Left ventricle myocardium inferior (tissue), 1 donor: ENCODE measurements around the gene MTHFR. TPM values are rescaled to one million over a fixed set of nuclear protein-coding genes. Genes with fewer than 3 reads are reported as not detected.

Experiments used
- DNase-seq: peaks from one replicate; pipeline ENCODE4 v3.0.0-alpha.2; 2020
- H3K27ac ChIP-seq: fragments of 200-600 bp; replicated peaks from 2 replicates; pipeline ENCODE4 v1.8.0; 2021
- H3K27me3 ChIP-seq: fragments of 200-600 bp; 2 replicates; pipeline ENCODE4 v1.8.0; 2021; ENCODE audit warnings: low read depth
- H3K36me3 ChIP-seq: fragments of 200-600 bp; 2 replicates; pipeline ENCODE4 v1.8.0; 2021
- H3K4me1 ChIP-seq: fragments of 200-600 bp; 2 replicates; pipeline ENCODE4 v1.8.0; 2021
- H3K4me3 ChIP-seq: fragments of 200-600 bp; 2 replicates; pipeline ENCODE4 v1.8.0; 2021; ENCODE audit warnings: mild to moderate bottlenecking, moderate library complexity
- H3K9me3 ChIP-seq: fragments of 200-600 bp; replicated peaks from 2 replicates; pipeline ENCODE4 v1.8.0; 2021
- CTCF ChIP-seq: fragments of 200-600 bp; IDR thresholded peaks from 2 replicates; pipeline ENCODE4 v1.8.0; 2021; ENCODE audit warnings: antibody characterized with exemption, mild to moderate bottlenecking, borderline replicate concordance
- intact Hi-C: fragments of 100-400 bp; cut with micrococcal nuclease; formaldehyde crosslinking; loops from one replicate; pipeline ENCODE4 v1.11.0; 2022
- total RNA-seq: library from RNA; stranded (reverse); fragmentation: NEBNext Ultra II Directional; extraction: Animal tissue kit (Norgen Biotek cat#: 25700); gene quantifications from one replicate; pipeline ENCODE4 v1.2.1, GENCODE V29; 2021
- donor health status: DM: no; HTN: yes; CAD: no; lungs with severe emphysema.

MTHFR gene
- total RNA-seq, 1 donor from 2014 or later: 40.1 TPM

GRCh38 chr1:11767922-11768704 is 37.7 kb downstream of the MTHFR start:
- TF ChIP-seq CTCF: no peak
- no peak overlapping the region for H3K27ac ChIP-seq
- H3K4me1 ChIP-seq: peaks cover 9% of the 10 kb centered on the region
- no peak overlapping the region for H3K4me3 ChIP-seq
- H3K27me3 ChIP-seq: peaks cover 7% of the 10 kb centered on the region
- H3K9me3 ChIP-seq: no peaks in the 10 kb centered on the region
- DNase-seq: no peak
- intact Hi-C loops: no loop called here
- no peaks in the 10 kb centered on the region for H3K36me3 ChIP-seq

DNA sequence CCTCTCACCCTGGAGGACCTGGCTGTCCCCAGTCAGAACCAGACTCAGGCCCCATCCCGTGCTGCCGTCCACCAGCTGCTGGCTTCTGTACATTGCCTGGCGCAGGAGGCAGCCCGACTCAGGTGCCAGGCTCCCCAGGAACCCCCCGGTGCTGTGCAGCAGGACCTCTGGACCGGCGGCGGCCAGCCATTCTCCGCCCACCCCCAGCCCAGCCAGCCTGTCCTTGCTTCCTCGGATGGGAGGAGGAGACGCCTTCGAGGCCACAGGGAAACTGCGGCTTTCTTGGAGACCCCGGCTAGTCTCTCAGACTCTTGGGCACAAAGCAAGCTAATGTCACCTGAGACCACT is 39.4 kb downstream of the MTHFR start:
- DNase-seq: no peak
- TF ChIP-seq CTCF: no peak
- no peaks in the 10 kb centered on the region for H3K36me3 ChIP-seq
- H3K4me3 ChIP-seq: no peak overlapping the region
- no peak overlapping the region for H3K27ac ChIP-seq
- intact Hi-C loops: no loop called here
- peaks cover 17% of the 10 kb centered on the region for H3K4me1 ChIP-seq
- peaks cover 24% of the 10 kb centered on the region for H3K27me3 ChIP-seq
- no peaks in the 10 kb centered on the region for H3K9me3 ChIP-seq

- no peak for DNase-seq
- Histone ChIP-seq H3K36me3 (no peaks in the 10 kb centered on the region), H3K4me1 (peaks cover 17% of the 10 kb centered on the region), H3K27me3 (peaks cover 30% of the 10 kb centered on the region), H3K9me3 (no peaks in the 10 kb centered on the region), H3K4me3 (no peak overlapping the region), H3K27ac (no peak overlapping the region)
- TF ChIP-seq CTCF: no peak
- intact Hi-C loops: no loop called here
Measured at GRCh38 chr1:11765661-11766428, 39.9 kb downstream of the MTHFR start.

GRCh38 chr1:11764519-11764918 is 41.2 kb downstream of the MTHFR start:
- peaks cover 17% of the 10 kb centered on the region for H3K4me1 ChIP-seq
- intact Hi-C loops: no loop called here
- H3K9me3 ChIP-seq: no peaks in the 10 kb centered on the region
- no peak for DNase-seq
- no peaks in the 10 kb centered on the region for H3K36me3 ChIP-seq
- H3K27me3 ChIP-seq: peaks cover 39% of the 10 kb centered on the region
- no peak overlapping the region for H3K4me3 ChIP-seq
- TF ChIP-seq CTCF: no peak
- no peak overlapping the region for H3K27ac ChIP-seq

GRCh38 chr1:11764115-11764514 is 41.6 kb downstream of the MTHFR start:
- intact Hi-C loops: no loop called here
- H3K36me3 ChIP-seq: no peaks in the 10 kb centered on the region
- DNase-seq: no peak
- H3K4me3 ChIP-seq: no peak overlapping the region
- H3K27me3 ChIP-seq: peaks cover 39% of the 10 kb centered on the region
- no peak overlapping the region for H3K27ac ChIP-seq
- H3K4me1 ChIP-seq: peaks cover 17% of the 10 kb centered on the region
- TF ChIP-seq CTCF: no peak
- no peaks in the 10 kb centered on the region for H3K9me3 ChIP-seq
